Nephron (organoid): ENCODE results near the gene TBC1D8.
A peak's percentile ranks its signal among the peaks of the same experiment; 100 is the strongest.
"Not testable (repeated sequence)": the region's sequence is repeated elsewhere in the genome, so short reads cannot be mapped to it uniquely, and the experiment has no call there.

Experiments used
- H3K27ac Mint-ChIP-seq, 3 experiments: 2 replicates each; pipeline ENCODE4 v1.8.0; 2020; ENCODE audit warnings: mixed read lengths in 3 of 3, mild to moderate bottlenecking in 2 of 3, moderate library complexity in 1 of 3
- H3K27me3 Mint-ChIP-seq: 2 replicates; pipeline ENCODE4 v1.8.0; 2021; ENCODE audit warnings: low read depth, mild to moderate bottlenecking, moderate library complexity, mixed read lengths
- H3K36me3 Mint-ChIP-seq: 2 replicates; pipeline ENCODE4 v1.8.0; 2020; ENCODE audit warnings: low read depth, mixed read lengths
- H3K4me1 Mint-ChIP-seq: 2 replicates; pipeline ENCODE4 v1.8.0; 2020; ENCODE audit warnings: mixed read lengths
- H3K4me3 Mint-ChIP-seq, 3 experiments: 2 replicates each; pipeline ENCODE4 v1.8.0; 2020; ENCODE audit warnings: mild to moderate bottlenecking in 3 of 3, mixed read lengths in 3 of 3, moderate library complexity in 2 of 3
- H3K9me3 Mint-ChIP-seq: 2 replicates; pipeline ENCODE4 v1.8.0; 2020; ENCODE audit warnings: mixed read lengths
- TF ChIP-seq, protein P1 (sequence below), 3 experiments: fragments of 200-600 bp; sonication (generic); IDR thresholded peaks; one replicate each; pipeline ENCODE4 v1.5.0; 2021; ENCODE audit warnings: antibody characterized with exemption in 3 of 3; ENCODE audit not compliant: unreplicated experiment in 3 of 3

The TBC1D8 gene

DNA sequence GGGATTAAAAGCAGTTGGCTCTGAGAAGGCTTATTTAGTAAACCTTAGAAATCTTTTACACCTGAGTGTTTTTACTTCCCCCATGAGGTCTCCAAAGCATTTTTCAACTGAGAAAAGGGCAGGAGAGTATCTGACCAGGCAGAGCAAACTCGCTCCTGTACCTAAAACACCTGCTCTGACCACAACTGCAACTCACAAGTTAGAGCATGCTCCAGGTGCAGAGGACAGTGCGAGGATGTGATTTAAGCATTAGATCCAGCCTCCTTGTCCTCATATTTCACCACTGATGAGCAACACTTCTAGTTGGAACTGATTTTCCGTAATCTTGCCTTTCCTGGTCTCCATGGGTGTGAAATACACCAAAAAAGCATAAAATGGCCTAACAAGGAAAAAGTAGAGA lies 34.5 kb upstream of the TBC1D8 start:
- Mint-ChIP-seq H3K27ac (peak overlapping the region; percentile 15 to 62 (median 30)), H3K9me3 (no peaks in the 10 kb centered on the region), H3K36me3 (no peaks in the 10 kb centered on the region), H3K4me3 (no peak overlapping the region), H3K4me1 (peaks cover 11% of the 10 kb centered on the region), H3K27me3 (no peaks in the 10 kb centered on the region)
- TF ChIP-seq, protein P1, sequence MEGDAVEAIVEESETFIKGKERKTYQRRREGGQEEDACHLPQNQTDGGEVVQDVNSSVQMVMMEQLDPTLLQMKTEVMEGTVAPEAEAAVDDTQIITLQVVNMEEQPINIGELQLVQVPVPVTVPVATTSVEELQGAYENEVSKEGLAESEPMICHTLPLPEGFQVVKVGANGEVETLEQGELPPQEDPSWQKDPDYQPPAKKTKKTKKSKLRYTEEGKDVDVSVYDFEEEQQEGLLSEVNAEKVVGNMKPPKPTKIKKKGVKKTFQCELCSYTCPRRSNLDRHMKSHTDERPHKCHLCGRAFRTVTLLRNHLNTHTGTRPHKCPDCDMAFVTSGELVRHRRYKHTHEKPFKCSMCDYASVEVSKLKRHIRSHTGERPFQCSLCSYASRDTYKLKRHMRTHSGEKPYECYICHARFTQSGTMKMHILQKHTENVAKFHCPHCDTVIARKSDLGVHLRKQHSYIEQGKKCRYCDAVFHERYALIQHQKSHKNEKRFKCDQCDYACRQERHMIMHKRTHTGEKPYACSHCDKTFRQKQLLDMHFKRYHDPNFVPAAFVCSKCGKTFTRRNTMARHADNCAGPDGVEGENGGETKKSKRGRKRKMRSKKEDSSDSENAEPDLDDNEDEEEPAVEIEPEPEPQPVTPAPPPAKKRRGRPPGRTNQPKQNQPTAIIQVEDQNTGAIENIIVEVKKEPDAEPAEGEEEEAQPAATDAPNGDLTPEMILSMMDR (IDR thresholded peaks at IDR 0.05; ENCODE audit: unreplicated experiment in 3 of 3) = no peak

DNA sequence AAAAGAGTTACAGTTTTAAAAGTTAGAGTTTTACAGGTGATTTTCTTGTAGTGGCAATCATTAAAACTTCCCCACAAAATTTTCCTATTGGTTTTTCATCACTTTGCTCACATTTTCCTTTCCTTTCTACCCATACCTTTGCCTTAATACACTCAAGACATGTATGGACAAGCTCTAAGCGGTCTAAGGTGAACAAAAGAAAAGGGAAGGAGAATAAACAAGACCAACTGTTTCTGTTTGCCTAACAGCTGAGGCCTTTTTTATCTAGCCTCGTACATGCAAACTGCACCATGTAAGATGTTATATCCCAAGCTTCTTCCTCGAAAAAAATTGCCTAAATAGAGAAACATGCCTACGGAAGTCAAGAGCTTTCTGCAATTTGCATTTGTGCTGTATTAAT lies 33.9 kb upstream of the TBC1D8 start:
- no peaks in the 10 kb centered on the region for H3K36me3 Mint-ChIP-seq
- H3K4me3 Mint-ChIP-seq = no peak overlapping the region
- peaks cover 11% of the 10 kb centered on the region for H3K4me1 Mint-ChIP-seq
- H3K9me3 Mint-ChIP-seq = no peaks in the 10 kb centered on the region
- TF ChIP-seq, protein P1 (IDR thresholded peaks at IDR 0.05; ENCODE audit: unreplicated experiment in 3 of 3) = no peak
- H3K27ac Mint-ChIP-seq = peak overlapping the region; percentile 15 to 62 (median 30)
- no peaks in the 10 kb centered on the region for H3K27me3 Mint-ChIP-seq

DNA sequence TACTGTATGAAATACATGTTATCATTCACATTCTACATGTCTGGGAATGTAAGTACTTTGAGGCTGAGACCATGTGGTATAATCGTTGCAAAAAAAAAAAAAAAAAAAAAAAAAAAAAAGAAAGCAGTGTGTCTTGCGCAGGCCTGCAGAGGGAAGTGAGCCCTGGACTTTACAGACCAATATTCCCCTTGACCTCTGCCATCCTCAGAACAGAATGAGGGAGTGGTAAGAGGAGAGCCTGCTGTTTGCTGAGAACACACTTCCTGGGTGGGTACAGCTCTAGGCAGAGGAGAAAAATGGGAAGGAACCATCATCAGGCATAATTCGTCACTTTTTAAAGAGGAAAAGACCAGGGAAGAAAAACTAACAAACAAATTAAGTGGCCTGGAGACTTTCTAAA lies 28.8 kb upstream of the TBC1D8 start:
- Mint-ChIP-seq H3K9me3 (peaks cover under 1% of the 10 kb centered on the region), H3K4me3 (no peak overlapping the region), H3K27ac (no peak overlapping the region), H3K4me1 (peaks cover 5% of the 10 kb centered on the region), H3K36me3 (no peaks in the 10 kb centered on the region), H3K27me3 (peaks cover 4% of the 10 kb centered on the region)
- TF ChIP-seq, protein P1 (IDR thresholded peaks at IDR 0.05; ENCODE audit: unreplicated experiment in 3 of 3) = no peak

DNA sequence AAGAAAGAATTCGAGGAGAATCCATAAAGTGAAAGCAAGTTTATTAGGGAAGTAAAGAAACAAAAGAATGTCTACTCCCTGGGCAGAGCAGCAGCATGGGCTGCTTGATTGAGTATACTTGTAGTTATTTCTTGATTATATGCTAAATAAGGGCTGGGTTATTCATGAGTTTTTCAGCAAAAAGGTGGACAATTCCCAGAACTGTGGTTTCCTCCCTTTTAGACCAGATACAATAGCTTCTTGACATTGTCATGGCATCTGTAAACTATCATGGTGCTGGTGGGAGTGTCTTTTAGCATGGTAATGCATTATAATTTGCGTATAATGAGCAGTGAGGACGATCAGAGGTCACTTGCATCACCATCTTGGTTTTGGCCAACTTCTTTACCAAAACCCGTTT lies 25.6 kb upstream of the TBC1D8 start:
- TF ChIP-seq, protein P1 (IDR thresholded peaks at IDR 0.05; ENCODE audit: unreplicated experiment in 3 of 3) = no peak
- Mint-ChIP-seq H3K36me3 (peaks cover 9% of the 10 kb centered on the region), H3K9me3 (peaks cover 20% of the 10 kb centered on the region), H3K27me3 (peaks cover 4% of the 10 kb centered on the region), H3K4me3 (no peak overlapping the region), H3K27ac (peak overlapping the region; percentile 72 to 92 (median 76)), H3K4me1 (peaks cover 4% of the 10 kb centered on the region)

DNA sequence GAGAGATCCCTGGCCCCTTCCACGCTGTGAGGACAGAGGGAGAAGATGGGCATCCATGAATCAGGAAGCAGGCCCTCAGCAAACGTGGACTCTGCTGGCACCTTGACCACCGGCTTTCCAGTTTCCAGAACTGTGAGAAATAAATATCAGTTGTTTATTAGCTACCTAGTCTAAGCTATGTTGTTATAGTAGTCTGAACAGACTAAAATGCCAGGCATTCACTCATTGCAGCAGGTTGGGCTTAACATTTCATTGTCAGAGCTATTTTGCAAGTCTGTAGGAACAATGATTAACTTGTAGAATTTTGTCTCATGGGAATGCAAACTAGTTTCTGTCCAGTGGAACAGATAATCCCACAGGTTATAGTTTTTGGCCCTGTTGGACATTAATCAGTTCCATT lies 24.8 kb upstream of the TBC1D8 start:
- H3K27ac Mint-ChIP-seq = peak overlapping the region; percentile 72 to 92 (median 76)
- H3K9me3 Mint-ChIP-seq = peaks cover 26% of the 10 kb centered on the region
- H3K27me3 Mint-ChIP-seq = peaks cover 4% of the 10 kb centered on the region
- TF ChIP-seq, protein P1 (IDR thresholded peaks at IDR 0.05; ENCODE audit: unreplicated experiment in 3 of 3) = no peak
- H3K4me1 Mint-ChIP-seq = peaks cover 4% of the 10 kb centered on the region
- H3K36me3 Mint-ChIP-seq = peaks cover 10% of the 10 kb centered on the region
- no peak overlapping the region for H3K4me3 Mint-ChIP-seq

DNA sequence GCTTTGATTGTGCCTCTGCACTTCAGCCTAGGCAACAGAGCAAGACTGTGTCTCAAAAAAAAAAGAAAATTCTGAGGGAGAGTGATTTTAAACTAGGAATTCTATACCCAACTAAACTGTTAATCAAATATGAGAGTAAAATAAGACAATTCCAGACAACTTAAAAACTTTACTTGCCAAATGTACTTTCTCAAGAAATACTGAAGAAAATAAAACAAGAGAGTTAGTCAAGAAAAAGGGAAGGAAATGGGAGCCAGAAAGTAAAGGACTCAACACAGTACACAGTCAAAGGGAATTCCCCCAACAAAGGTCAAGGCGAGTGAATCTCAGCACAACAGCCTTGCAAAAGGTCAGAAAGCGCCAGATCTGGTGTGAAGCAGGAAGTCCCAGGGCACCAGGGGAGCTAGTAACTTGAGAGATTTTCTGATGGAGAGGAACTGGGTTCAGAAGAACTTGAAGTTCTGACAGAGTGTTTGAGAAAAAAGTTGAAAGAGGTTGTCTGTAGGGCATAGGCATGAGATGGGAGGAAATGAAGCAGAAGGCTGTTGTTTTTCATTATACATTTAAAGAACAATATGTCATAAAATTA lies 22.6 kb upstream of the TBC1D8 start:
- Mint-ChIP-seq H3K27me3 (peaks cover 4% of the 10 kb centered on the region), H3K9me3 (peaks cover 36% of the 10 kb centered on the region), H3K36me3 (peaks cover 17% of the 10 kb centered on the region), H3K4me3 (no peak overlapping the region), H3K4me1 (peaks cover 4% of the 10 kb centered on the region), H3K27ac (peak overlapping the region in 2 of 3 experiments; percentile 38 to 64)
- TF ChIP-seq, protein P1 (IDR thresholded peaks at IDR 0.05; ENCODE audit: unreplicated experiment in 3 of 3) = no peak

DNA sequence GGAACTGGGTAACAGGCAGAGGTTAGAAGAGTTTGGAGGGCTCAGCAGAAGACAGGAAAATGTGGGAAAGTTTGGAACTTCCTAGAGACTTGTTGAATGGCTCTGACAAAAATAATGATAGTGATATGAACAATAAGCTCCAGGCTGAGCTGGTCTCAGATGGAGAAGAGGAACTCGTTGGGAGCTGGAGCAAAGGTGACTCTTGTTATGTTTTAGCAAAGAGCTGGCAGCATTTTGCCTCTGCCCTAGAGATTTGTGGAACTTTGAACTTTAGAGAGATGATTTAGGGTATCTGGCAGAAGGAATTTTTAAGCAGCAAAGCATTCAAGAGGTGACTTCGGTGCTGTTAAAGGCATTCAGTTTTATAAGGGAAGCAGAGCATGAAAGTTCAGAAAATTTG lies 18.6 kb upstream of the TBC1D8 start:
- not testable (repeated sequence) for H3K4me1 Mint-ChIP-seq

More for the DNA sequence above, 18.6 kb upstream of the TBC1D8 start:
- H3K4me3 Mint-ChIP-seq, H3K27me3 Mint-ChIP-seq, H3K27ac Mint-ChIP-seq: not testable (repeated sequence)
- Mint-ChIP-seq H3K9me3 (peaks cover 55% of the 10 kb centered on the region), H3K36me3 (peaks cover 21% of the 10 kb centered on the region)
